ENCODE results near the gene MAN2A1.

- TF ChIP-seq CTCF (IDR thresholded peaks at IDR 0.05 in 8 of 11, conservative IDR thresholded peaks at IDR 0.05 in 3 of 11), result no peak
- no peak for TF ChIP-seq POLR2AphosphoS5 (IDR thresholded peaks at IDR 0.05)
Observed at GRCh38 chr5:109694451-109694891, 4.7 kb downstream of the MAN2A1 start.

All from spleen (tissue), 7 donors.